ENCODE measurements around the gene TSPAN18.

The TSPAN18 gene

DNA sequence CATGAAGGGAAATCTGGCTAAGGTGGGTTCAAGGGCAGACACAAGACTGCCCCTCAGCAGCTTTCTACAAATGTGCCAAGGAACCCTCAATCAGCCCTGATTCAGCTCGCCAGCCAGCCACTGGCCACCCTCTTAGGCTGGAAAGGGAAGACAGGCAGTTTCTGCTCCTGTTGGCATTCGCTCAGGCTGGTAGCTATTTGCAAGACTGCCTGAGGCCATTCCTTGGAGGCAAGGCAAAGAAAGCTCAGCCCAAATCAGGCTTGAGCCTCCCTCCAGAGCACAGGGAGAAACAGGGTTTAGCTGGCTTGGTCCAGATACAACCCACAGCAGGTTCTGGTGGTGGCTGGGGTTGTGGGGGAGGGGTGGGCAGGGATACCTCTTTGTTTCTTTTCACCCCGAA, 204.7 kb downstream of the TSPAN18 start:
- DNase-seq: no peak

DNA sequence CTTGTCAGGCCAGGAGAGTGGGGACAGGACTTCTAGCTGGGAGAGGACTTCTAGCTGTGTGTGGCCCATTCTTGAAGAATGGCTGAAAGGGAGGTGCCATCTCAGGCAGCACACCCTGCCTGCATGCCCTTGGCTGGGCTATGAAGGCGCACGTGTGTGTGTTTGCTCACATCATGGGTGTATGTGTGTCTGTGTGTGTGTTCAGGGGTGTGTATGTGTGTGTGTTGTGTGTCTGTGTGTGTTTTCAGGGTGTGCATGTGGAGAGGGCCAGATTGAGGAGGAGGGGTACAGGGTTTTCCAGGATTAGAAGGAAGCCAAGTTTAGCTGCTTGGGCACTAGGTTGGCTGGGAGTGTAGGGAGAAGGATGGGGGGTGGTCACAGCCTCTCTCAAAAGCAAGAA, 207.3 kb downstream of the TSPAN18 start:
- no peak for DNase-seq

- no peak for DNase-seq
Measured at GRCh38 chr11:44934735-44935250, 208.0 kb downstream of the TSPAN18 start.

DNA sequence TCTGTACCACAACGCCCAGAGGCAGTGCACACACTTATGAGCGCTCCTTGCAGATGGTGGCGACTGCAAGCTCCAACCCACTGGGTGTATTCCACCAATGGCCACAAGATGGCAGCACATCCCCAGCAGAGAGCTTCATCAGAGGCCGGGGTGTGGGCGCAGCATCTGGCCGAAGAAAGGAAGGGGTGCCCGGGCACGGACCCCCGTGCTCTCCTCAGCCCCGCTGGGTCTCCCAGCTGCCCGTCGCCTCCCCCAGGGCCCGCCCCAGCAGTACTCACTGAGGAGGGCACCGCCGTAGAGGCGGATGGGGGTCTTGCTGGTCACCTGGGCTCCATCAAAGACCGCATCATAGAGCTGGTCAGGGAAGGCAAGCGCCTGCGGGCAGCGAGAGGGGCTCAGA, 209.8 kb downstream of the TSPAN18 start:
- DNase-seq: peak; percentile 85

- no peak for DNase-seq
Measured at GRCh38 chr11:44936951-44937543, 210.3 kb downstream of the TSPAN18 start.

DNA sequence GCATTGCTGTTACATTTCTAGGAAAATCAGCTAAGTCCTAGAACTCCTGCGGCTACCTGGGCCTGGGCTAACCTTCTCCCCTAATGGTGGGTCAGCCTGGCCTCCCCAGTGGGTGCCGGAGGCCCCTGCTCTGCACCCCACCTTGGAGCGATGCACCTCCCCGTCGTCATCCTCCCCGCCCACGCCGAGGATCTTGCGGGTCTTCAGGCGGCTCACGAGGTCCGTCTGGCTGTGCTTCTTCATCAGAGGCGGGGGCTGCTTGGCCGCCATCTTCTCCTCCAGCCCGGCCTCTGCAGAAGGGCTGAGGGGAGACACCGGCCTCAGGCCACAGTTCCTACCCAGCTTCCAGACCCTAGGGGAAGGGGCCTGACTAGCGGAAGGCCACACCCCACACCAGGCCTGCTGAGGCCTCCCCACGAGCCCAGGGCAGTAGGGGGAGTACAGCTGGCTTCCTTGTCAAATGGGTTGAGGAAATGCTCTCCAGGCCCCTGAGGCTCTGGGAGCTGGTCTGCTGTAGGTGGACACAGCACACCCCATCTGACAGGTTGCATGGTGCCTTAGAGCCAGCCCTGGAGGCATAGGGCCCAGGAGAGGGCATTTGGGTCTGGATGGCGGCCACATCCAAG, 211.4 kb downstream of the TSPAN18 start:
- DNase-seq: no peak

GRCh38 chr11:44939673-44940395, 213.1 kb downstream of the TSPAN18 start:
- DNase-seq: no peak

DNA sequence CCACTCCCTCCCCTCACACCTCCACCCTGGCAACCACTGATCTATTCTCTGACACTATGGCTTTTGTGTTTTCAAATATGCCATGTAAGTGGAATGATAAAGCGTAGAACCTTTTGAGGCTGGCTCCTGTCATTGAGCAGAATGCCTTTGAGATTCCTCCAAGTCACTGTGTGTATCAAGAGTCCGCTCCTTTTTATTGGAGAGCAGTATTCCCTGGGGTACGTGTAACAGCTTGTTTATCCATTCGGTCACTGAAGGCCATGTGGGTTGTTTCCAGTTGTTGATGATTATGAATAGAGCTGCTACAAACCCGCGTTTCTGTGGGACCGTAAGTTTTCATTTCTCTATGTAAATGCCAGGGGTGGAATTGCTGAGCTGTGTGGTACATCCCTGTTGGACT, 213.6 kb downstream of the TSPAN18 start:
- DNase-seq: no peak

DNA sequence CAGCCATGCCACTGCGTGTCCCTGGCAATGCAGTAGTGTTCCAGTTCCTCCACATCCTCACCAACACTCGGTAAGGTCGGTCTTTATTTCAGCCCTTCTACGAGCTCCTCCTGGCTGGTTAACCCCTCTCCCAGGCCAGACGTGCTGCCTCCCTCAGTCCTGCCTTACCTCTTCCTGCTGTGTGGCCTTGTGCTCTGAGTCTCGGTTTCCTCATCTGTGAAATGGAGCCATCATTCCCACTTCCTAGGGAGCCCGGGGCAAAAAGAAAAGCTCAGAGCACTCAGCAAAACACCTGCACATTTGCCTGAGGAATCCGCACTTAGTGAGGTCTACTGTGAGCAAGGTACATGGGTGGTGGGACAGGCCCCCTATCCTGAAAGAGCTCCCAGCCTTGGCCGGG, 214.1 kb downstream of the TSPAN18 start:
- no peak for DNase-seq

GRCh38 chr11:44941259-44942021, 214.7 kb downstream of the TSPAN18 start:
- DNase-seq: no peak

GRCh38 chr11:44942029-44942955, 215.5 kb downstream of the TSPAN18 start:
- no peak for DNase-seq

GRCh38 chr11:44943118-44943517, 216.4 kb downstream of the TSPAN18 start:
- no peak for DNase-seq

GRCh38 chr11:44943696-44944095, 216.9 kb downstream of the TSPAN18 start:
- no peak for DNase-seq

GRCh38 chr11:44944181-44944852, 217.6 kb downstream of the TSPAN18 start:
- DNase-seq: no peak

DNA sequence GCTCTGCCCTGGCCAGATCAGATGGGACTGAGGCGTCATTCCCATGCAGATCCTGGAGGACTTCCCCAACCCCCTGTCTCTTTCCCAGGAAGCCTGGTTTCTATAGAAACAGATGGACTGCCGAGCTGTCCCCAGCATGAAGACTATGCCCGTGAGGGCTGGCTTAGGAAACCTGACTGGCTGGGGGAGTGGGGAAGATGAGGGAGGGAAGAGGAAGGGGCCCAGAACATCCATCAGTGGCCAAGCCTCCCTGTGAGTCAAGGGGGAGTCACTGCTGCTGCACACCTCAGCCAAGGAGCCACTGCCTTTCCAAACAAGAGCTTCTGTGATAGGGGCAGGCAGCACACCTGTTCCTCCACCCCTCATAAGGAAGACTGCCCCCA, 218.1 kb downstream of the TSPAN18 start:
- DNase-seq: no peak

DNA sequence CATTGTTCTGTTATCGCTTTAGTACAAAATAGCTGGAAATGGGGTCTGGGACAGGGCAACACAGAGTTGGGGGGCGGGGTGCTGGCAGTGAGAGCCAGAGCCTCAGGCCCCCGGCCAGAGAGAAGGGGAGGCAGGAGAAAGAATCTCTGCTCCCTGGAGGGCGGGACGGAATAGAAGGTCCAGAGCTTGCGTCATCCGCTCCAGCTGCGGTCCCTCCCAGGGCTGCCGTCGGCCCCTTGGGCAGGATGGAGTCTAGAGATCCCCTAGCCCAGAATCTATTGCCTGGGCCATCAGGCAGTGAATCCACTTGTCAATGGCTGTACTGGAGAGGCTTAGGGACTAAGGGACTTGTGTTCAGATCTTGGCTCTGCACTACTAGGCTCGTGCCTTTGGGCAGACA, 218.9 kb downstream of the TSPAN18 start:
- DNase-seq: no peak

GRCh38 chr11:44946263-44946662, 219.5 kb downstream of the TSPAN18 start:
- DNase-seq: no peak

- DNase-seq: no peak
Measured at GRCh38 chr11:44947114-44947513, 220.4 kb downstream of the TSPAN18 start.

GRCh38 chr11:44948155-44948554, 221.4 kb downstream of the TSPAN18 start:
- no peak for DNase-seq

DNA sequence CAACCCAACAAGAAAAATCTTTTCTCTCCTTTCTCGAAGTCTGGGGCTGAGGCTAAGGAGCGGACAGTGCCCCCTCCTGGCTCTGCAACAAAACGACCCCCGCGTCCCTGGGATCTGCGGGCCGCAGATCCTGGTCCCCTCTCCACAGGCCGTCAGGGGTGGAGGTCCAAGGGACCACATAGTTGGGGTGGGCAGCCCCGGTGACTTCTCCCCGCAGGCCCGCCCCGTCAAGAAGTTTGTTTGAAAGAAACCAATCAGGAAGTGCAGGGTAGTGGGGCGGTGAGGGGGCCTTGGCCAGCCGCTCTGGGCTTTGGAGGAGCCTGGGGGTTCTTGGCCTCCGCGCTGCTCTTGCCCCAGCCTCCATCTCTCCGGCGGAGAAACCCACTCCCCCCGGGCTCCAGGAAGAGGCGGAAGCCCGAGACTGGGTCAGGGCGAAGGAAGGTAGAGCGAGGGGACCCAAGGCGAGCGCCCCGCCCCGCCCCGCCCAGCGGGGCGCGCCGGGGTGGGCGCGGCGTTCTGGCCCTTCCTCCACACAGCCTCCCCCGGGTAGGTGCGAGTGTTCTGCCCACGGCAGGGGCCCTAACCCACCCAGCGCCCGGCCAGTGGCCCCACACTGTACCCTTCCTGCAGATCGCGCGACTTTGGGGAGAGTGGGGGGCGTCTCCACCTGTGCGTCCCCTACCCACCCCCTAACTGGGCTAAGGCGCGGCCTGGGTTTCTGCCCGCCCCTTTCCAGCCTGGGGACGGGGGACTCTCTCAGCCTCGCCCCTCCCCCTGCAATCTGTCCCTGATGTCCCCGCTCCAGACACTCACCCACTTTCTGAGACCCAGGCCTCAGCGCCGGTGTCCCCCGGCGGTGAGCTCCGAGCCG, 222.6 kb downstream of the TSPAN18 start:
- peak; percentile 41 for DNase-seq

Data from activated CD8-positive, alpha-beta memory T cell treated with anti-CD3 and anti-CD28 coated beads, Interleukin-2, amount 50 U/mL, for 4 hours (primary cell).